IMR-90 (cell line): ENCODE results near the gene VPS35L. TPM values are rescaled to one million over a fixed set of nuclear protein-coding genes. Genes with fewer than 3 reads are reported as not detected.

Experiments
- ATAC-seq: fragments of 200-7000 bp; cut with Tn5 transposase; 2 replicates; pipeline ENCODE4 v1.9.1; 2020; ENCODE audit warnings: low read depth, mild to moderate bottlenecking, moderate library complexity
- BruUV-seq: library from RNA; stranded (reverse); fragments of 400-500 nt; replicated peaks from 2 replicates; lab custom pipeline; 2021; lab: Mats Ljungman, UMichigan
- CTCF ChIA-PET: fragments of 300-600 bp; formaldehyde crosslinking; extraction: SDS; loops from one replicate; lab custom pipeline; 2021; ENCODE audit warnings: antibody characterized with exemption; lab: Yijun Ruan, JAX
- POLR2A ChIA-PET: fragments of 300-600 bp; sonication (Branson Sonifier 250); formaldehyde crosslinking; loops from one replicate; lab custom pipeline; 2022; ENCODE audit warnings: antibody characterized with exemption; ENCODE audit not compliant: unreplicated experiment; lab: Charles Lee
- DNase-seq: peaks from one replicate; pipeline ENCODE4 v3.0.0; 2013
- H2AFZ ChIP-seq: replicated peaks from 2 replicates; pipeline ENCODE3; 2013; ENCODE audit warnings: low read length, mild to moderate bottlenecking; ENCODE audit not compliant: poor library complexity
- H2AK5ac ChIP-seq: 2 replicates; pipeline ENCODE4 v1.6.1; 2013; ENCODE audit warnings: low read depth, low read length, inconsistent platforms
- H2AK9ac ChIP-seq: replicated peaks from 2 replicates; pipeline ENCODE3; 2013; ENCODE audit warnings: mild to moderate bottlenecking, low read depth, low read length, moderate library complexity; ENCODE audit not compliant: poor library complexity
- H2BK120ac ChIP-seq: 2 replicates; pipeline ENCODE4 v1.6.1; 2013; ENCODE audit warnings: low read depth, low read length, inconsistent platforms
- H2BK15ac ChIP-seq: 3 replicates; pipeline ENCODE4 v1.6.1; 2013; ENCODE audit warnings: low read depth, low read length, inconsistent platforms
- H2BK20ac ChIP-seq: 2 replicates; pipeline ENCODE4 v1.6.1; 2013; ENCODE audit warnings: low read depth, mild to moderate bottlenecking, inconsistent platforms, low read length, moderate library complexity
- H2BK5ac ChIP-seq: 2 replicates; pipeline ENCODE4 v1.6.1; 2013; ENCODE audit warnings: mild to moderate bottlenecking, low read depth, low read length, inconsistent platforms; ENCODE audit not compliant: poor library complexity, severe bottlenecking
- H3K14ac ChIP-seq: replicated peaks from 2 replicates; pipeline ENCODE4 v1.6.1; 2013; ENCODE audit warnings: low read depth, low read length, inconsistent platforms
- H3K18ac ChIP-seq: 2 replicates; pipeline ENCODE4 v1.6.1; 2013; ENCODE audit warnings: low read depth, low read length, control low read depth
- H3K23ac ChIP-seq: 2 replicates; pipeline ENCODE4 v1.6.1; 2013; ENCODE audit warnings: low read depth, low read length, inconsistent platforms
- H3K27ac ChIP-seq: 2 replicates; pipeline ENCODE4 v1.5.1; 2013; ENCODE audit warnings: mild to moderate bottlenecking, control low read depth, low read length; ENCODE audit not compliant: insufficient read depth
- H3K27me3 ChIP-seq: 2 replicates; pipeline ENCODE4 v1.6.1; 2013; ENCODE audit warnings: low read length; ENCODE audit not compliant: control insufficient read depth, insufficient read depth
- H3K36me3 ChIP-seq: 2 replicates; pipeline ENCODE4 v1.6.1; 2013; ENCODE audit warnings: low read length, mixed read lengths; ENCODE audit not compliant: control insufficient read depth, insufficient read depth
- H3K4ac ChIP-seq: 2 replicates; pipeline ENCODE4 v1.6.1; 2013; ENCODE audit warnings: low read depth, low read length, inconsistent platforms
- H3K4me1 ChIP-seq: 2 replicates; pipeline ENCODE4 v1.6.1; 2013; ENCODE audit warnings: low read length, mixed read lengths; ENCODE audit not compliant: control insufficient read depth, insufficient read depth
- H3K4me2 ChIP-seq: 2 replicates; pipeline ENCODE4 v1.6.1; 2013; ENCODE audit warnings: low read depth, mild to moderate bottlenecking, control low read depth, low read length, moderate library complexity
- H3K4me3 ChIP-seq: 2 replicates; pipeline ENCODE4 v1.5.1; 2013; ENCODE audit warnings: low read depth, mild to moderate bottlenecking, control low read depth, low read length, moderate library complexity; ENCODE audit not compliant: insufficient read depth
- H3K56ac ChIP-seq: 2 replicates; pipeline ENCODE4 v1.6.1; 2013; ENCODE audit warnings: low read length, inconsistent platforms; ENCODE audit not compliant: insufficient read depth; ENCODE audit errors: extremely low read depth
- H3K79me1 ChIP-seq, 2 experiments: 2 replicates each; pipeline ENCODE4 v1.6.1; 2013; ENCODE audit warnings: low read length in 2 of 2, inconsistent platforms in 1 of 2, low read depth in 1 of 2
- H3K9ac ChIP-seq: 2 replicates; pipeline ENCODE4 v1.6.1; 2013; ENCODE audit warnings: low read depth, low read length, control low read depth
- H3K9me1 ChIP-seq: 2 replicates; pipeline ENCODE4 v1.6.1; 2013; ENCODE audit warnings: low read length, inconsistent platforms; ENCODE audit not compliant: insufficient read depth
- H3K9me3 ChIP-seq: 2 replicates; pipeline ENCODE4 v1.6.1; 2013; ENCODE audit warnings: low read length; ENCODE audit not compliant: control insufficient read depth, insufficient read depth
- H4K20me1 ChIP-seq: 2 replicates; pipeline ENCODE4 v1.6.1; 2013; ENCODE audit warnings: low read length, inconsistent platforms; ENCODE audit not compliant: insufficient read depth
- H4K5ac ChIP-seq: 2 replicates; pipeline ENCODE4 v1.6.1; 2013; ENCODE audit warnings: mild to moderate bottlenecking, low read depth, low read length, control low read depth
- H4K8ac ChIP-seq, 2 experiments: 2 replicates each; pipeline ENCODE4 v1.6.1; 2013; ENCODE audit warnings: low read depth in 2 of 2, low read length in 2 of 2, control low read depth in 1 of 2, inconsistent platforms in 1 of 2
- H4K91ac ChIP-seq: 2 replicates; pipeline ENCODE4 v1.6.1; 2013; ENCODE audit warnings: low read depth, low read length, inconsistent platforms; ENCODE audit not compliant: insufficient read depth
- ELK1 ChIP-seq: fragments of 150-350 bp; IDR thresholded peaks from 2 replicates; pipeline ENCODE4 v1.6.1; 2016; ENCODE audit warnings: low read depth, mild to moderate bottlenecking, low read length, moderate library complexity, borderline replicate concordance
- RAD21 ChIP-seq: IDR thresholded peaks from 2 replicates; pipeline ENCODE4 v1.6.1; 2012; ENCODE audit warnings: low read length, improper control_type of control experiment
- RCOR1 ChIP-seq: IDR thresholded peaks from 2 replicates; pipeline ENCODE4 v1.6.1; 2012; ENCODE audit warnings: mild to moderate bottlenecking, low read length, improper control_type of control experiment; ENCODE audit not compliant: insufficient replicate concordance
- WGBS, 2 experiments: methylation state at CpG; one replicate each; pipeline versions ENCODE4 v1.1.5 to v1.1.7; 2013; ENCODE audit warnings: missing lambda C conversion rate in 2 of 2; ENCODE audit not compliant: insufficient read length in 1 of 2; ENCODE audit errors: extremely low coverage in 2 of 2; 5-methylcytosine and 5-hydroxymethylcytosine counted together
- dilution Hi-C: fragments of 300-500 bp; cut with HindIII; formaldehyde crosslinking; loops from one replicate; pipeline ENCODE4 v1.14.3; 2018; ENCODE audit warnings: low sequenced_read_pairs; ENCODE audit not compliant: unreplicated experiment
- in situ Hi-C: fragments of 300-500 bp; cut with MboI; formaldehyde crosslinking; loops from 3 replicates; pipeline ENCODE4 v1.14.3; 2019; ENCODE audit warnings: low sequenced_read_pairs, inconsistent platforms, mixed read lengths
- intact Hi-C: fragments of 100-400 bp; cut with micrococcal nuclease; formaldehyde crosslinking; loops from 2 replicates; pipeline ENCODE4 v1.10.0; 2022
- polyA plus RNA-seq, 3 experiments: library from polyadenylated mRNA; depleted of rRNA; stranded (reverse); fragments of >200 nt; gene quantifications; 2 replicates each; pipeline ENCODE4 v1.2.3, GENCODE V29; 2012; ENCODE audit warnings: low replicate concordance in 1 of 3
- total RNA-seq: library from RNA; depleted of rRNA; stranded (reverse); fragments of >200 nt; gene quantifications from 2 replicates; pipeline ENCODE4 v1.2.3, GENCODE V29; 2012

Gene VPS35L
- total and polyA plus RNA-seq, 2 of the 4 experiments (the other 2 are of a cell fraction), result 28.0 to 40.1 TPM

GRCh38 chr16:19659554-19659953 lies 104.1 kb downstream of the VPS35L start:
- H2BK5ac ChIP-seq, result no peak overlapping the region
- H3K4me3 ChIP-seq, result no peak overlapping the region
- dilution Hi-C loops, result no loop called here
- H3K56ac ChIP-seq, result no peak overlapping the region
- H2BK120ac ChIP-seq, result no peak overlapping the region
- no peak overlapping the region for H3K18ac ChIP-seq
- no peak overlapping the region for H3K4ac ChIP-seq
- no CpG with 5 or more reads among the region's 1 CpG for whole genome bisulfite sequencing, 2 experiments
- no peak overlapping the region for H4K5ac ChIP-seq
- peaks cover 19% of the 10 kb centered on the region for H3K36me3 ChIP-seq
- no peak overlapping the region for H3K23ac ChIP-seq
- H4K91ac ChIP-seq, result no peak overlapping the region
- no peak for ATAC-seq
- no TSS peak for BruUV-seq
- intact Hi-C loops, result loop anchor here (5.0 kb wide), 2 partner anchors 57 to 228 kb away; no protein-coding TSS in a partner anchor
- no peak overlapping the region for H2BK15ac ChIP-seq
- H3K9ac ChIP-seq, result no peak overlapping the region
- in situ Hi-C loops, result no loop called here
- no peaks in the 10 kb centered on the region for H3K9me3 ChIP-seq
- no peak overlapping the region for H3K27ac ChIP-seq
- H2AK9ac ChIP-seq, result no peak overlapping the region
- H2AFZ ChIP-seq, result no peak overlapping the region
- DNase-seq, result peak; percentile 8
- H3K9me1 ChIP-seq, result no peaks in the 10 kb centered on the region
- no peak overlapping the region for H2AK5ac ChIP-seq
- no peaks in the 10 kb centered on the region for H3K4me1 ChIP-seq
- ChIA-PET CTCF (no interaction called here), POLR2A (no interaction called here)
- no peaks in the 10 kb centered on the region for H3K79me1 ChIP-seq
- no peak overlapping the region for H3K14ac ChIP-seq
- no peaks in the 10 kb centered on the region for H3K27me3 ChIP-seq
- no peak overlapping the region for H3K4me2 ChIP-seq
- H2BK20ac ChIP-seq, result no peak overlapping the region
- H4K20me1 ChIP-seq, result no peaks in the 10 kb centered on the region
- peak; percentile 23; the same call in 1 of the 2 replicates for TF ChIP-seq RAD21
- no peak for TF ChIP-seq ELK1
- no peak for TF ChIP-seq RCOR1
- no peak overlapping the region for H4K8ac ChIP-seq
